RPMI8226 (cell line): ENCODE measurements around the gene PIK3R2.

Source experiments
- DNase-seq: peaks from one replicate; pipeline ENCODE4 v3.0.0-alpha.2; 2015

The PIK3R2 gene

DNA sequence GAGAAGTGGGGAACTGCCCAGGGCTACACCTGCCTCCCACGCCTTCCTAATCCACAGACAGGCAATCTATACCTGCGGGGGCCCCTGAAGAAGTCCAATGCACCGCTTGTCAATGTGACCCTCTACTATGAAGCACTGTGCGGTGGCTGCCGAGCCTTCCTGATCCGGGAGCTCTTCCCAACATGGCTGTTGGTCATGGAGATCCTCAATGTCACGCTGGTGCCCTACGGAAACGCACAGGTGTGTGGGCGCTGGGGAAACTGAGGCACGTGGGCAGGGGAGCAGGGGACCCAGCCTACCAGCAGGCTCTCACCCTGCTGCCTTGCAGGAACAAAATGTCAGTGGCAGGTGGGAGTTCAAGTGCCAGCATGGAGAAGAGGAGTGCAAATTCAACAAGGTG, 22.0 kb downstream of the PIK3R2 start:
- no peak for DNase-seq

GRCh38 chr19:18176367-18177310, 23.7 kb downstream of the PIK3R2 start:
- DNase-seq = no peak

GRCh38 chr19:18179957-18180356, 27.0 kb downstream of the PIK3R2 start:
- DNase-seq = no peak

DNA sequence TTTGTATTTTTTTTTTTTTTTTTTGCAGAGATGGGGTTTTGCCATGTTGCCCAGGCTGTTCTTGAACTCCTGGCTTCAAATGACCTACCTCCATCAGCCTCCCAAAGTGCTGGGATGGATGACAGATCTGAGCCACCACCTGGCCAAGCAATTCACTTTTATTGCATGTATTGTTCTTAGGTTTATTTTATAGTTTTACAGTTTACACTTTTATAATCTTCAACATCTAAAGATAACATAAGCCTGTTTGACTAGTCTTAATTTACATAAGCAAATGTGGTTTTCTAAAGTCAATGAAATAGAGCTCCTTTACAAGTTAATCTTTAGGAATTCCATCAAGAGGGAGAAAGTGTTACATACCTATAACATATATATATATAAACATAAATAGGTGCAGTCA, 30.6 kb downstream of the PIK3R2 start:
- no peak for DNase-seq

GRCh38 chr19:18185538-18185937, 32.6 kb downstream of the PIK3R2 start:
- no peak for DNase-seq

DNA sequence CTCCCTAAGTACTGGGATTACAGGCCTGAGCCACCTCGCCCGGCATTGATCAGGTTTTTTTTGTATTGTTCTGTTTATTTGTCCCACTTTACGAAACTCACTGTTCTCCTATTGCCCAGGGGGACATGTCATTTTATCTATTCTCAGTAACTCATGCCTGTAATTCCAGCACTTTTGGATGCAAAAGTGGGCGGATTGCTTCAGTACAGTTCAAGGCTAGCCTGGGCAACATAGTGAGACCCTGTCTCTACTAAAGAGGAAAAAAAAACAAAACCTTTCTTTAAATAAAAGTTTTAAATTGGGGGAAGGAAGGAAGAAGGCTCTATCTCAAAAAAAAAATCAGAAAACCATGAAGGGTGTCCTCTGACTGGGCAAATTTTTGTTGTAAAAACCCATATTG, 37.3 kb downstream of the PIK3R2 start:
- DNase-seq = no peak

DNA sequence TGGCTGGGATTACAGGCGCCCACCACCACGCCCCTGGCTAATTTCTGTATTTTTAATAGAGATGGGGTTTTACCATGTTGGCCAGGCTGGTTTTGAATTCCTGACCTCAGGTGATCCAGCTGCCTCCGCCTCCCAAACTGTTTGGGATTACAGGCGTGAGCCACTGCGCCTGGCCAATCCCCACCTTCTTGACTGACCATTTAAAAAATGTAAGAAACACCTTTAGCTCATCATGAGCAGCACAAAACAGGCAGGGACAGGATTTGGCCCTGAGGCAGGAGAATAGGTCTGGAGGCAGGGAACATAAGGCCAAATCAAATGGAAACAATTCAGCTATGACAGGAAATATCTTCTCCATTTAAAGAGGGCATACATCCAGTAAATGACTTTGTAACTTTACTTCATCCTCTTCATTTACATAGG, 38.7 kb downstream of the PIK3R2 start:
- DNase-seq = no peak

DNA sequence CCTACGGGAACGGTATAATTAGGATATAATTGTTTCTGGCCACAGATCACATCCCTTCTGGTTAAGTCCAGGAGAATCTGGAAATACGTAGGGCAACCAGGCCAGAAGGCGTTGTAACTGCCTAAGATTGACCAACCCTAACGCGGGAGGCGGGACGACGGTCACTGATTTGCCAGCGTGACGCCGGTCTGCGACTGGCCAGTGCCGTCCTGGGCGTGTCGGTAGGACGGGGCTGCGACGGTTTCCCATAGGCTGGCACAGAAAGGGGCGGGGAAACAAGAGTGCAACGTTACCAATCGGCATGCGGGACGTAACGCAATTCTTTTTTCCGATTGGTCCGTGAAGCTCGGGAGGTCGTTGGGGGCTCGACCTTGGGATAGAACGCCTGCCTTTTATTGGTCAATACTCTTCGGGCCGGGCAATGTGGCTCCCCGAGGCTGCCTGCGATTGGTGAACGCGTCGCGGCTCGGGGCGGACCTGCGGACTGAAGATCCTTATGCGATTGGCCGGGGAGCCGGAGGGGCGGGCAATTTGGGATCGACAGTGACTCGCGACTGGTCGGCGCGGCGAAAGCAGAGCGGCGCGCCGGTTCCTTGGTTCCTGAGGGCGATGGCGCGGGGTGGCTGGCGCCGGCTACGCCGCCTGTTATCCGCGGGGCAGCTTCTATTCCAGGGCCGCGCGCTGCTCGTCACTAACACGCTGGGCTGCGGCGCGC, 39.9 kb downstream of the PIK3R2 start, which contains the start of gene MPV17L2:
Gene MPV17L2 (plus strand): TSS at position 546 of the 715 bp plus-strand sequence. CDS start 64 bp downstream, at position 610.
- peak; percentile 99 for DNase-seq

DNA sequence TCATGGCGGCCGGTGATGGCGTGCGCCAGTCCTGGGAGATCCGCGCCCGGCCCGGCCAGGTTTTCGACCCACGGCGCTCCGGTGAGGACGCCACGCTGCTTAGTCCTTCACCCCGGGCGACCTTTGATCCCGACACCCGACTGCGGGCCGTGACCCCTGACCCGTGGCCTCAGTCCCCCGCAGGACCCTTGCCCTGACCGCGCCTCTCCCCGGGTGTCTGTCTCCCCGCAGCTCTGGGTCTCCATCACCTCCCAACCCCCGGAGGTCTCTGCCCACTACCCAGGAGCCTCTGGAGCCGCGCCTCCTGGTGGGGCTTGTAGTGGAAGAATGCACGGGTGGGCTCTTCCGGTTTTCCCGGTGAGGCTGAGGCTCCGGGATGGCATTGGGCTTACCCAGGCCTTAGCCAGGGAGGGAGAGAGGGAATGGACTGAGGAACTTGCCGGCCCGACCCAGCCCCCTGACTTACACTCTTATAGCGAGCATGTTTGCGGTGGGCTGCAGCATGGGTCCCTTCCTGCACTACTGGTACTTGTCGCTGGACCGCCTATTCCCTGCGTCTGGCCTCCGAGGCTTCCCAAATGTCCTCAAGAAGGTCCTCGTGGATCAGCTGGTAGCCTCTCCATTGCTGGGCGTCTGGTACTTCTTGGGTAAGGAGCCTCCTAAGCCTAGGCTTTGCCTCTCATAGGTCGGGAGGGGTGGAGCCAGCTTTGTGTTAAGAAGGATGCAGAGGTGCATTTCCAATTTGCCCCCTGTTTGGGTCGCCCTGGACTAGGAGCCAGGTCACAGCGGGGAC, 40.6 kb downstream of the PIK3R2 start:
- no peak for DNase-seq

DNA sequence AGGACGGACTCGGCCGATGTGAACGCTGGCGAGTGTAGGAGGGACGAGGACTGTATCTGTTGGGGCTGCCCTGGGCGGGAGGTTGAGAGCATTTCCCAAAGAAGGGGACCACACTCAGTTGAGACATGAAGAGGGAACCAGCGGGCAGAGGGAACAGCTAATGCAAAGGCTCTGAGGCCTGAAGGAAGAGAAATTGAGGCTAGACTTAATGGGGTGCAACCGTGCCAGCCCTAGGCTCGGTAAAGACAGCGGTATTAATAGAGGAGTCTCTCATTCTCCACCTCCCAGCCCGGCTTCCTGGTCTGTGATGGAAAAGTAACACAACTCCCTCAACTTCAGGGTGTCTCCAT, 41.2 kb downstream of the PIK3R2 start:
- DNase-seq = no peak

DNA sequence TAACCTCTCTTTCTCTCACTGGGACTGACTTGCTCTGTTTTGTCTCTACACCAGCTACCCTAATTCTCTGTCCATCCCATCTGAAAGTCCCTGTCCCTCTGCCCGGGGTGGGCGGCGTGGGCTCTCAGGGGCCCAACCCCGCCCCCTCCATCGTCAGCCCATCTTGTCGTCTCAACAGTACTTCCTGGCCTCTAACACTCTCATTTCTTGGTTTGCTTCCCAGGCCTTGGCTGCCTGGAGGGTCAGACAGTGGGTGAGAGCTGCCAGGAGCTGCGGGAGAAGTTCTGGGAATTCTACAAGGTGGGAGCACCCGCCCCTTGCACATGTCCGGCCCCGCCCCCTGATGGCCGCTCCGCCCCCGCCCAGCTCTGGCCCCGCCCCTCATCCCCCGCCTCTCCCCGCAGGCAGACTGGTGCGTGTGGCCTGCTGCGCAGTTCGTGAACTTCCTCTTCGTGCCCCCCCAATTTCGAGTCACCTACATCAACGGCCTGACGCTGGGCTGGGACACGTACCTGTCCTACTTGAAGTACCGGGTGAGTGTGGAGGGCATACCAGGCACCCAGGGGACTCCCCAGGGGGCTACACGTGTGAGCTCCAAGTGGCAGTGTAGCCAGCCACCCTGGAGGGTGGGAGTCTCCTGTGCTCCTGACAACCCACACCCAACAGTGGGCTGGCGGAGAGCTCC, 41.7 kb downstream of the PIK3R2 start:
- DNase-seq = no peak

GRCh38 chr19:18196511-18196845, 43.5 kb downstream of the PIK3R2 start:
- DNase-seq = no peak

- DNase-seq = no peak
Observed at GRCh38 chr19:18197306-18197705, 44.3 kb downstream of the PIK3R2 start.

- DNase-seq = no peak
Observed at GRCh38 chr19:18197941-18198340, 45.0 kb downstream of the PIK3R2 start.

DNA sequence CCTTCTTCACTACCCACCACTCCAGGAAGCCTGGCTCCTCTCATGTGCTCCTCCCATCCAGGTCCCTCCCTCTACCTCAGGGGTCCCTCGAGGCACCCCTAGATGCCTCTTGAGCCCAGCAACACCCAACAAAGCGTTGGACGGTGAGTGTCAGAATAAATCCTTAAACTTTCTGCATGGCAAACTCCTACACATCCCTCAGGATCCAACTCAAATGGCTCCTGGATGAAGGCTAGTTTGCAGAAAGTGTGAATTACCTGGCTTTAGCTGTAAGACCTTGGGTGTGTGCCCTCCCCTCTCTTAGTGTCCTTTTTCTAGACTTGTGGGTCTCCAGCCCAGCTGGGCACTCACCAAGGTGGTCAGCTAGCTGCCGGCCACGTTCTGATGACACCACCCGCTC, 45.4 kb downstream of the PIK3R2 start:
- no peak for DNase-seq

GRCh38 chr19:18202397-18202777, 49.4 kb downstream of the PIK3R2 start:
- DNase-seq = no peak

DNA sequence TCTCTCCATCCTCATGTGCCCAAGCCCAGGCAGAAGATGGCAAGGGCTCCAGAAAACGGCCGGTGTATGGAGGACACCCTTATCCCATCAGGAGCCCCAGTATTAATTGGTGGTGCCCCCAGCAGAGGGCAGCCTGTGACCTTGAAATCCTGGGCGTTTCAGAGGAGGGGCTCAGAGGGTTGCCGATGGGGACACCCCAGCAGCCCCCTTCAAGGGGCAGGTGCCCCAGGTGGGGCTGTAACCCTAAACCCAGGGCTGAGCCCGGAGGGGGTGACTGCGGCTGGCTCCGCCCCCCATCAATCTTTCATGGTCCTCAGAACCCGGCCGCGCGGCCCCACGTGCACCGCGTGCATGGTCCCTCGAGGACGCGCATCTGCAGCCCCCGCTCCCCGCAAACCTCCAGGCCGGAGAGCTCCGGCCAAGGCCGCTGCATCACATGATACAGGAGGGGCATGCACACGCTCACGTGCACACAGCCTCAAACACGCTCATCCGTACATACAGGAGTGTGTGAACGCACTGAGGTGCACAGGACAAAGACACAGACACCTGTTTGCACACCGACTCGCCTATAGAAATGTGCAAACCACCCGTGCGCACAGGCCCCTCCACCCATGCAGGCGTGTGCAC, 49.9 kb downstream of the PIK3R2 start:
- peak; percentile 55 for DNase-seq

DNA sequence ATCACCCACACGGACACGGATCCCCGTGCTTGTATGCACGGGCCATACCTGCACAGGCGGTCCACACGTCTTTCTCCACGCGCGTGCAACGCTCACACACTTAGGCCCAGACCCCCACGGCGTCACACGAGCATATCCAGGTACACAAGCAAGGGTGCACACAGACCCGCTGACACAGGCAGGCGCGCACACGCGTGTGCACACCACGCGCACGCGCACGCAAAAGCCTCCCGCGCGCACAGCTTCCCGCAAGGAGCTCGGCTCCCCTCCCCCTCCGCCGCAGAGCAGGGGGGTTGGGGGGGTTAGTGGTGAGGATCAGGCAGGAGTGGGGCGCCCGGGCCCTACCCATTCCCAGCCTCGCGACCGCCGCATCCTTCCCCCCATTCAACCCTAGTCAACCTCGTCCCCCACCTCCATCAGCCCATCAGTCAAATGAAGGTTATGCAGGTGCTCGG, 50.5 kb downstream of the PIK3R2 start:
- DNase-seq = peak; percentile 58

- DNase-seq = peak; percentile 100
Observed at GRCh38 chr19:18203863-18204393, 51.0 kb downstream of the PIK3R2 start, which contains the start of gene RAB3A. Gene RAB3A, minus strand, starts transcription at chr19:18204042. Its CDS starts 1,302 bp downstream, at chr19:18202740.

- DNase-seq = no peak
Observed at GRCh38 chr19:18204394-18205199, 51.6 kb downstream of the PIK3R2 start.
